Urinary bladder (tissue), 4 donors: ENCODE measurements around the gene INSL3. TPM values are rescaled to one million over a fixed set of nuclear protein-coding genes. Genes with fewer than 3 reads are reported as not detected.
"Not testable (repeated sequence)": the region's sequence is repeated elsewhere in the genome, so short reads cannot be mapped to it uniquely, and the experiment has no call there.

ENCODE experiments used
- DNase-seq: peaks from one replicate; pipeline ENCODE4 v3.0.0-alpha.2; 2015; ENCODE audit errors: extremely low spot score
- H3K27ac ChIP-seq: one replicate; pipeline ENCODE4 v1.5.1; 2013; ENCODE audit warnings: low read depth, mild to moderate bottlenecking, moderate library complexity
- H3K36me3 ChIP-seq: one replicate; pipeline ENCODE4 v1.6.1; 2013; ENCODE audit warnings: mild to moderate bottlenecking, moderate library complexity; ENCODE audit not compliant: insufficient read depth
- H3K4me1 ChIP-seq: one replicate; pipeline ENCODE4 v1.6.1; 2013; ENCODE audit warnings: mild to moderate bottlenecking, moderate library complexity; ENCODE audit not compliant: insufficient read depth
- H3K4me3 ChIP-seq: one replicate; pipeline ENCODE4 v1.5.1; 2013; ENCODE audit warnings: low read depth, low read length
- WGBS: extraction: QIAGEN DNeasy Blood & Tissue Kit; methylation state at CpG from one replicate; pipeline ENCODE4 v1.1.7; 2013; 5-methylcytosine and 5-hydroxymethylcytosine counted together
- polyA plus RNA-seq: library from polyadenylated mRNA; stranded (reverse); fragments of 200-250 nt; gene quantifications from one replicate; pipeline ENCODE4 v1.2.3, GENCODE V29; 2013
- total RNA-seq: library from RNA; depleted of rRNA; stranded (reverse); fragments of >200 nt; gene quantifications from one replicate; pipeline ENCODE4 v1.2.3, GENCODE V29; 2014
- donor health status: healthy with polysubstance abuse.
- donor health status: healthy.

The INSL3 gene
- total and polyA plus RNA-seq, 2 donors: 0.19 TPM; not detected in 1

- H3K36me3 ChIP-seq: no peaks in the 10 kb centered on the region
- no peak for DNase-seq
- H3K27ac ChIP-seq: peak overlapping the region; percentile 76
- 62% methylated on average over 6 of the region's 6 CpGs for WGBS
- no peak overlapping the region for H3K4me3 ChIP-seq
- peaks cover 1% of the 10 kb centered on the region for H3K4me1 ChIP-seq
Measured at GRCh38 chr19:17796013-17796837, 25.1 kb downstream of the INSL3 start.

GRCh38 chr19:17795495-17795856, 25.8 kb downstream of the INSL3 start:
- Histone ChIP-seq H3K27ac (peak overlapping the region; percentile 53), H3K4me3 (peak overlapping the region; percentile 26), H3K36me3 (no peaks in the 10 kb centered on the region), H3K4me1 (peaks cover 1% of the 10 kb centered on the region)
- WGBS: 25% methylated on average over 14 of the region's 14 CpGs
- no peak for DNase-seq

- Histone ChIP-seq H3K4me1 (peaks cover 1% of the 10 kb centered on the region), H3K4me3 (peak within 1 kb of the TSS; percentile 26), H3K36me3 (no peaks in the 10 kb centered on the region), H3K27ac (peak within 1 kb of the TSS; percentile 53)
- 8% methylated on average over 50 of the region's 50 CpGs for WGBS
- DNase-seq: no peak
Measured at GRCh38 chr19:17794731-17795494, 26.4 kb downstream of the INSL3 start, which contains the start of gene B3GNT3. Gene B3GNT3 (plus strand): TSS chr19:17795138. CDS start chr19:17807808, 12,670 bp downstream.

DNA sequence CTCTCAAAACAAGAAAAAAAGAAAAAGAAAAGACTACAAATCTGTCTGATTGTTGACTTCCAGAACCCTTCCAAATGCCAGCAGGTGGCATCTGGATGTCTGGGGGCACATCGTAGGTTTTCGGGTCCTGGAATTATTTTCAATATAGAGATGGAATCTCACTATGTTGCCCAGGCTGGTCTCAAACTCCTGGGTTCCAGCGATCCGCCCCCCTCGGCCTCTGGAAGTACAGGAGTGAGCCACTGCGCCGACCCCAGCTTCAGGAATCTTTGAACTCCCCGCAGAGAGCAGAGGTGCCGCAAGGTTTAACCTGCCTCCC, 26.9 kb downstream of the INSL3 start:
- peaks cover 1% of the 10 kb centered on the region for H3K4me1 ChIP-seq
- WGBS: 49% methylated on average over 9 of the region's 9 CpGs
- H3K36me3 ChIP-seq: no peaks in the 10 kb centered on the region
- H3K4me3 ChIP-seq: no peak overlapping the region
- no peak for DNase-seq
- no peak overlapping the region for H3K27ac ChIP-seq

GRCh38 chr19:17790059-17790780, 31.1 kb downstream of the INSL3 start:
- Histone ChIP-seq H3K4me3 (no peak overlapping the region), H3K36me3 (no peaks in the 10 kb centered on the region), H3K27ac (no peak overlapping the region), H3K4me1 (no peaks in the 10 kb centered on the region)
- no peak for DNase-seq
- 60% methylated on average over 6 of the region's 6 CpGs for WGBS

DNA sequence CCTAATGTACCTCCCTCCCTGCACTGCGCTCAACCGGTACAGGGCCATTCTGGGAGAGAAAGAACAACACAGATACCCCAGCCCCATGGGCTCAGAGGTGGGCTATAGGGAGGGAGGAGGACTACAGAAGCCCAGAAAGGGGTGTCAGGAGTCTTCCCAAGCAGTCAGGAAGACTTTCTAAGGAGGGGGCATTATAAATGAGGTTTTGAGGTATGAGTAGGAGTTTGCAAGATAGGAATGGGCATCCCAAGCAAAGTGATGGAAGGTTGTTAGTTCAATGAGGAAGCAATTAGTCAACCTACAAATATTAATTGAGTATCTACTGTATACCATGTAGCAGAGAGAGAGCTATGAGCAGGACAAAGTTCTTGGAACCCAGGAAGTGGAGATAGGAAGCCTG, 32.7 kb downstream of the INSL3 start:
- Histone ChIP-seq H3K4me3 (no peak overlapping the region), H3K4me1 (no peaks in the 10 kb centered on the region), H3K27ac (no peak overlapping the region), H3K36me3 (no peaks in the 10 kb centered on the region)
- no peak for DNase-seq
- 91% methylated on average over 2 of the region's 2 CpGs for WGBS

DNA sequence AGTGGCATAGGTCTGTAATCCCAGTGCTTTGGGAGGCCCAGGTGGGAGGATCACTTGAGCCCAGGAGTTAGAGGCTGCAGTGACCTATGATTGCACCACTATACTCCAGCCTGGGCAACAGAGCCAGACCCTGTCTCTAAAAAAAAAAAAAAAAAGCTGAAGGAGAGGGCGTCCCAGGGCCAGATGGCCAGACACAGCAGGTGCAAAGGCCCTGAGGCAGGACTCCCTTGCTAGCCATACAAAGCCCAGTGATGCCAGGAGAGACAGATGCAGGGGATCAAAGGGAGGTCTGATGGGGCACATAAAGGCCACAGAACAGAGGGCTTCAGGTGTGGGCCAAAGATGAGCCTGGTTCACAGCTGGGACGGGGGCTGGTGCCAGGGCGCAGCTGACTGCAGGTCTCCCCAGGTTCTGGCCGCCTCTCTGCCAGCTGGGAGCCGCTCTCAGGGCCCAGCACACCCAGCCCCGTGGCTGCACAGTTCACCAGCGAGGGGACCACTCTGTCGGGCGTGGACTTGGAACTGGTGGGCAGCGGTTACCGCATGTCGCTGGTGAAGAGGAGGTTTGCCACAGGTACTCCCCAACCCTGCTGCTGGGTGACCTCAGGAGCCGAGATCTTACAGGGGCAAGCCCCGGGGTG, 33.9 kb downstream of the INSL3 start:
- Histone ChIP-seq H3K36me3 (no peaks in the 10 kb centered on the region), H3K27ac (no peak overlapping the region), H3K4me3 (no peak overlapping the region), H3K4me1 (no peaks in the 10 kb centered on the region)
- WGBS: 91% methylated on average over 14 of the region's 14 CpGs
- DNase-seq: no peak

- H3K36me3 ChIP-seq: no peaks in the 10 kb centered on the region
- 46% methylated on average over 32 of the region's 32 CpGs for WGBS
- H3K4me1 ChIP-seq: no peaks in the 10 kb centered on the region
- no peak overlapping the region for H3K4me3 ChIP-seq
- no peak for DNase-seq
- no peak overlapping the region for H3K27ac ChIP-seq
Measured at GRCh38 chr19:17784201-17785008, 36.9 kb downstream of the INSL3 start.

DNA sequence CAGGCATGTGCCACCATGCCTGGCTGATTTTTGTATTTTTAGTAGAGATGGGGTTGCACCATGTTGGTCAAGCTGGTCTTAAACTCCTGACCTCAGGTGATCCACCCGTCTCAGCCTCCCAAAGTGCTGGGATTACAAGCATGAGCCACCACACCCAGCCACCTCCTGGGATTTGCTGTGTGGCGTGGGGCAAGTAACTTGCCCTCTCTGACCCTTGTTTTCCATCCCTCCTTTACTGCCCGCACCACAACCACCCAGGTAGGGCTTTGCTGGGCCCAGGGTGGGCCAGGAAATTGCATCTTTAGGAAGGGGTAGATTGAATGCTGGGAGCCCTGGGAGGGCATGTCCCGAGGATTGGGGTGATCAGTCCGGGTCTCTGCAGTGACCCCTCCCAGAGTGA, 37.6 kb downstream of the INSL3 start:
- not testable (repeated sequence) for H3K4me3 ChIP-seq, H3K27ac ChIP-seq, DNase-seq, H3K36me3 ChIP-seq, H3K4me1 ChIP-seq
- 71% methylated on average over 5 of the region's 5 CpGs for WGBS

DNA sequence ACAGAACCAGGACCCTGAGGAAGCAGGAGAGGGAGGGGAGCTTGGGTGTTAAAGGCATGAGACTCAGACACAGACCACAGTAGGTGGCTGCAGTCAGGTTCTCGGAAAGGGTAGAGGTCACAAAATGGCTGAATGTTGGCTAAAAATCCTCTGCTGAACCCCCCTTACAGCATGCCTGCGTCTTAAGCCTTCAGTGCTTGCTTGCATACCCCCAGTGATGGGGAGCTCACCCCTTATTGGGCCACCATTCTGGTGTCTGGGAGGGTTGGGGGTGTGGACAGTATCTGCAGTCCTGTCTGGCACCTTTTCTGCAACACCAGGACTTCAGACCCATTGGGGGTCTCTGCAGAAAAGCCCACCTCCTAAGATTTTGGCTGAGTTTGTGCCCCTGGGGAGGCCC, 40.5 kb downstream of the INSL3 start:
- Histone ChIP-seq H3K27ac (no peak overlapping the region), H3K36me3 (no peaks in the 10 kb centered on the region), H3K4me3 (no peak overlapping the region), H3K4me1 (no peaks in the 10 kb centered on the region)
- 88% methylated on average over 2 of the region's 2 CpGs for WGBS
- DNase-seq: no peak

GRCh38 chr19:17778968-17779929, 42.1 kb downstream of the INSL3 start:
- H3K36me3 ChIP-seq: no peaks in the 10 kb centered on the region
- DNase-seq: no peak
- H3K4me1 ChIP-seq: no peaks in the 10 kb centered on the region
- WGBS: 21% methylated on average over 25 of the region's 25 CpGs
- H3K4me3 ChIP-seq: no peak overlapping the region
- no peak overlapping the region for H3K27ac ChIP-seq
